HG03045 (cell line): ENCODE measurements around the gene UMPS.

Source experiments
- ATAC-seq: cut with Tn5 transposase; IDR thresholded peaks from one replicate; pipeline ENCODE4 v1.9.1; 2021; ENCODE audit warnings: mild to moderate bottlenecking, moderate library complexity; ENCODE audit not compliant: unreplicated experiment

The UMPS gene

GRCh38 chr3:124730129-124730940 is at the start of gene UMPS:
Gene UMPS (plus strand): TSS chr3:124730452. CDS start chr3:124730472, 20 bp downstream.
- peak; percentile 95 for ATAC-seq

GRCh38 chr3:124680521-124680920 is 49.7 kb upstream of the UMPS start:
- no peak for ATAC-seq

- no peak for ATAC-seq
These were observed 48.0 kb upstream of the UMPS start for GRCh38 chr3:124682263-124682662.

GRCh38 chr3:124684459-124684858 is 45.8 kb upstream of the UMPS start:
- no peak for ATAC-seq

GRCh38 chr3:124685067-124685466 is 45.2 kb upstream of the UMPS start:
- ATAC-seq: no peak

- no peak for ATAC-seq
These were observed 44.8 kb upstream of the UMPS start for GRCh38 chr3:124685481-124685880.

- no peak for ATAC-seq
These were observed 44.1 kb upstream of the UMPS start for GRCh38 chr3:124686028-124686670.

GRCh38 chr3:124688581-124689454 is 41.4 kb upstream of the UMPS start:
- ATAC-seq: peak; percentile 74

GRCh38 chr3:124691599-124691998 is 38.7 kb upstream of the UMPS start:
- ATAC-seq: no peak

GRCh38 chr3:124694486-124694885 is 35.8 kb upstream of the UMPS start:
- no peak for ATAC-seq

GRCh38 chr3:124695369-124695768 is 34.9 kb upstream of the UMPS start:
- no peak for ATAC-seq

- no peak for ATAC-seq
These were observed 34.2 kb upstream of the UMPS start for GRCh38 chr3:124696006-124696405.

- ATAC-seq: no peak
These were observed 33.0 kb upstream of the UMPS start for GRCh38 chr3:124697302-124697701.

- no peak for ATAC-seq
These were observed 32.1 kb upstream of the UMPS start for GRCh38 chr3:124698030-124698770.

GRCh38 chr3:124699051-124699450 is 31.2 kb upstream of the UMPS start:
- no peak for ATAC-seq

GRCh38 chr3:124699686-124700396 is 30.4 kb upstream of the UMPS start:
- no peak for ATAC-seq

GRCh38 chr3:124700880-124701684 is 29.2 kb upstream of the UMPS start:
- ATAC-seq: no peak

- ATAC-seq: no peak
These were observed 28.6 kb upstream of the UMPS start for GRCh38 chr3:124701687-124702086.

- no peak for ATAC-seq
These were observed 27.3 kb upstream of the UMPS start for GRCh38 chr3:124702950-124703349.
